ENCODE results near the gene AQP5. TPM values are rescaled to one million over a fixed set of nuclear protein-coding genes. Genes with fewer than 3 reads are reported as not detected.
"Not testable (repeated sequence)": the region's sequence is repeated elsewhere in the genome, so short reads cannot be mapped to it uniquely, and the experiment has no call there.

AQP5 gene
- total and polyA plus RNA-seq, 5 donors from 2014 or later, result not detected

GRCh38 chr12:49983892-49984291 lies 22.2 kb downstream of the AQP5 start:
- no peak for DNase-seq
- no peak overlapping the region for H3K4me3 Mint-ChIP-seq
- Histone ChIP-seq H3K4me1 (ENCODE audit: control insufficient read depth, insufficient read depth, low read length, poor library complexity, severe bottlenecking) (no peaks in the 10 kb centered on the region), H3K27me3 (ENCODE audit: control insufficient read depth, insufficient read depth, low read length) (no peaks in the 10 kb centered on the region), H3K4me3 (ENCODE audit: low read depth, low read length) (no peak overlapping the region), H3K9me3 (ENCODE audit: control insufficient read depth in 2 of 2, low read length in 2 of 2) (no peaks in the 10 kb centered on the region), H3K36me3 (ENCODE audit: control insufficient read depth, insufficient read depth, low read length) (peaks cover 5% of the 10 kb centered on the region), H3K27ac (ENCODE audit: insufficient read depth, low read length, poor library complexity, severe bottlenecking) (no peak overlapping the region)
- no peak for ATAC-seq (ENCODE audit: low read depth in 2 of 2)
- peaks cover 10% of the 10 kb centered on the region for H3K36me3 Mint-ChIP-seq
- peak overlapping the region in 1 of 3 donors; percentile 31 for H3K27ac Mint-ChIP-seq
- H3K27me3 Mint-ChIP-seq, result no peaks in the 10 kb centered on the region
- no peaks in the 10 kb centered on the region for H3K9me3 Mint-ChIP-seq
- peaks cover 0 to 4% (median 0%) of the 10 kb centered on the region in 4 donors for H3K4me1 Mint-ChIP-seq

- no peaks in the 10 kb centered on the region for H3K27me3 ChIP-seq (ENCODE audit: control insufficient read depth, insufficient read depth, low read length)
- ATAC-seq (ENCODE audit: low read depth in 2 of 2) (no peak), DNase-seq (no peak)
- peaks cover 15% of the 10 kb centered on the region for H3K36me3 Mint-ChIP-seq
- H3K4me1 Mint-ChIP-seq, result peaks cover 0 to 4% (median 0%) of the 10 kb centered on the region in 4 donors
- H3K27ac Mint-ChIP-seq, result no peak overlapping the region
- no peak overlapping the region for H3K27ac ChIP-seq (ENCODE audit: insufficient read depth, low read length, poor library complexity, severe bottlenecking)
- H3K4me3 Mint-ChIP-seq, result no peak overlapping the region
- no peak overlapping the region for H3K4me3 ChIP-seq (ENCODE audit: low read depth, low read length)
- no peaks in the 10 kb centered on the region for H3K27me3 Mint-ChIP-seq
- H3K4me1 ChIP-seq (ENCODE audit: control insufficient read depth, insufficient read depth, low read length, poor library complexity, severe bottlenecking), result no peaks in the 10 kb centered on the region
- peaks cover 5% of the 10 kb centered on the region for H3K36me3 ChIP-seq (ENCODE audit: control insufficient read depth, insufficient read depth, low read length)
- H3K9me3 ChIP-seq (ENCODE audit: control insufficient read depth in 2 of 2, low read length in 2 of 2), result no peaks in the 10 kb centered on the region
- no peaks in the 10 kb centered on the region for H3K9me3 Mint-ChIP-seq
These were observed 23.0 kb downstream of the AQP5 start for GRCh38 chr12:49984476-49985359.

- no peaks in the 10 kb centered on the region for H3K27me3 ChIP-seq (ENCODE audit: control insufficient read depth, insufficient read depth, low read length)
- Mint-ChIP-seq H3K9me3 (no peaks in the 10 kb centered on the region), H3K36me3 (peaks cover 22% of the 10 kb centered on the region), H3K4me1 (peaks cover 0 to 4% (median 0%) of the 10 kb centered on the region in 4 donors), H3K4me3 (no peak overlapping the region), H3K27ac (peak overlapping the region in 1 of 3 donors; percentile 20), H3K27me3 (no peaks in the 10 kb centered on the region)
- H3K27ac ChIP-seq (ENCODE audit: insufficient read depth, low read length, poor library complexity, severe bottlenecking), result no peak overlapping the region
- DNase-seq (no peak), ATAC-seq (ENCODE audit: low read depth in 2 of 2) (no peak)
- H3K36me3 ChIP-seq (ENCODE audit: control insufficient read depth, insufficient read depth, low read length), result peaks cover 15% of the 10 kb centered on the region
- H3K9me3 ChIP-seq (ENCODE audit: control insufficient read depth in 2 of 2, low read length in 2 of 2), result no peaks in the 10 kb centered on the region
- no peak overlapping the region for H3K4me3 ChIP-seq (ENCODE audit: low read depth, low read length)
- no peaks in the 10 kb centered on the region for H3K4me1 ChIP-seq (ENCODE audit: control insufficient read depth, insufficient read depth, low read length, poor library complexity, severe bottlenecking)
These were observed 24.3 kb downstream of the AQP5 start for GRCh38 chr12:49985981-49986380.

- not testable (repeated sequence) for H3K27ac Mint-ChIP-seq
These were observed 24.8 kb downstream of the AQP5 start for GRCh38 chr12:49986476-49986875.

GRCh38 chr12:49987625-49988303 lies 26.1 kb downstream of the AQP5 start:
- Histone ChIP-seq H3K36me3 (ENCODE audit: control insufficient read depth, insufficient read depth, low read length) (peaks cover 27% of the 10 kb centered on the region), H3K4me1 (ENCODE audit: control insufficient read depth, insufficient read depth, low read length, poor library complexity, severe bottlenecking) (no peaks in the 10 kb centered on the region), H3K27me3 (ENCODE audit: control insufficient read depth, insufficient read depth, low read length) (no peaks in the 10 kb centered on the region), H3K4me3 (ENCODE audit: low read depth, low read length) (no peak overlapping the region), H3K9me3 (ENCODE audit: control insufficient read depth in 2 of 2, low read length in 2 of 2) (no peaks in the 10 kb centered on the region), H3K27ac (ENCODE audit: insufficient read depth, low read length, poor library complexity, severe bottlenecking) (no peak overlapping the region)
- no peak for ATAC-seq (ENCODE audit: low read depth in 2 of 2)
- Mint-ChIP-seq H3K27me3 (no peaks in the 10 kb centered on the region), H3K36me3 (peaks cover 23% of the 10 kb centered on the region), H3K9me3 (no peaks in the 10 kb centered on the region), H3K4me3 (no peak overlapping the region), H3K4me1 (peaks cover 0 to 4% (median 0%) of the 10 kb centered on the region in 4 donors), H3K27ac (no peak overlapping the region)
- DNase-seq, result no peak

More at GRCh38 chr12:49986476-49986875, 24.8 kb downstream of the AQP5 start:
- peaks cover 22% of the 10 kb centered on the region for H3K36me3 Mint-ChIP-seq
- H3K27me3 ChIP-seq (ENCODE audit: control insufficient read depth, insufficient read depth, low read length); H3K9me3 ChIP-seq (ENCODE audit: control insufficient read depth in 2 of 2, low read length in 2 of 2); H3K27ac ChIP-seq (ENCODE audit: insufficient read depth, low read length, poor library complexity, severe bottlenecking); ATAC-seq (ENCODE audit: low read depth in 2 of 2); DNase-seq; H3K9me3 Mint-ChIP-seq; H3K4me3 Mint-ChIP-seq; H3K27me3 Mint-ChIP-seq; H3K4me1 Mint-ChIP-seq; H3K4me1 ChIP-seq (ENCODE audit: control insufficient read depth, insufficient read depth, low read length, poor library complexity, severe bottlenecking); H3K4me3 ChIP-seq (ENCODE audit: low read depth, low read length): not testable (repeated sequence)
- H3K36me3 ChIP-seq (ENCODE audit: control insufficient read depth, insufficient read depth, low read length), result peaks cover 16% of the 10 kb centered on the region

GRCh38 chr12:49989400-49989799 lies 27.7 kb downstream of the AQP5 start:
- not testable (repeated sequence) for H3K27ac Mint-ChIP-seq, DNase-seq
- peaks cover 41% of the 10 kb centered on the region for H3K36me3 ChIP-seq (ENCODE audit: control insufficient read depth, insufficient read depth, low read length)

GRCh38 chr12:49990273-49990672 lies 28.6 kb downstream of the AQP5 start:
- no peak overlapping the region for H3K27ac Mint-ChIP-seq
- peaks cover 42% of the 10 kb centered on the region for H3K36me3 Mint-ChIP-seq
- no peaks in the 10 kb centered on the region for H3K4me1 ChIP-seq (ENCODE audit: control insufficient read depth, insufficient read depth, low read length, poor library complexity, severe bottlenecking)
- H3K4me3 ChIP-seq (ENCODE audit: low read depth, low read length), result no peak overlapping the region
- H3K36me3 ChIP-seq (ENCODE audit: control insufficient read depth, insufficient read depth, low read length), result peaks cover 45% of the 10 kb centered on the region
- no peak for ATAC-seq (ENCODE audit: low read depth in 2 of 2)
- H3K9me3 Mint-ChIP-seq, result no peaks in the 10 kb centered on the region
- H3K27ac ChIP-seq (ENCODE audit: insufficient read depth, low read length, poor library complexity, severe bottlenecking), result no peak overlapping the region
- no peak overlapping the region for H3K4me3 Mint-ChIP-seq
- no peaks in the 10 kb centered on the region for H3K27me3 ChIP-seq (ENCODE audit: control insufficient read depth, insufficient read depth, low read length)
- peaks cover 0 to 4% (median 0%) of the 10 kb centered on the region in 4 donors for H3K4me1 Mint-ChIP-seq
- H3K9me3 ChIP-seq (ENCODE audit: control insufficient read depth in 2 of 2, low read length in 2 of 2), result no peaks in the 10 kb centered on the region
- no peaks in the 10 kb centered on the region for H3K27me3 Mint-ChIP-seq
- DNase-seq, result no peak

More at GRCh38 chr12:49989400-49989799, 27.7 kb downstream of the AQP5 start:
- H3K4me1 ChIP-seq (ENCODE audit: control insufficient read depth, insufficient read depth, low read length, poor library complexity, severe bottlenecking); H3K9me3 ChIP-seq (ENCODE audit: control insufficient read depth in 2 of 2, low read length in 2 of 2); H3K27me3 ChIP-seq (ENCODE audit: control insufficient read depth, insufficient read depth, low read length); H3K4me3 ChIP-seq (ENCODE audit: low read depth, low read length); H3K27me3 Mint-ChIP-seq; H3K9me3 Mint-ChIP-seq; H3K4me1 Mint-ChIP-seq; ATAC-seq (ENCODE audit: low read depth in 2 of 2); H3K4me3 Mint-ChIP-seq; H3K27ac ChIP-seq (ENCODE audit: insufficient read depth, low read length, poor library complexity, severe bottlenecking): not testable (repeated sequence)
- H3K36me3 Mint-ChIP-seq, result peaks cover 35% of the 10 kb centered on the region

Data from CD4-positive, CD25-positive, alpha-beta regulatory T cell (primary cell).